Stimulated activated naive CD4-positive, alpha-beta T cell (primary cell): ENCODE measurements around the gene OR4S1.
"Not testable (repeated sequence)": the region's sequence is repeated elsewhere in the genome, so short reads cannot be mapped to it uniquely, and the experiment has no call there.

ENCODE experiments used
- DNase-seq, 6 experiments: peaks; one replicate each; lab custom pipeline; 2025; lab: John Stamatoyannopoulos, UW

The OR4S1 gene, protein sequence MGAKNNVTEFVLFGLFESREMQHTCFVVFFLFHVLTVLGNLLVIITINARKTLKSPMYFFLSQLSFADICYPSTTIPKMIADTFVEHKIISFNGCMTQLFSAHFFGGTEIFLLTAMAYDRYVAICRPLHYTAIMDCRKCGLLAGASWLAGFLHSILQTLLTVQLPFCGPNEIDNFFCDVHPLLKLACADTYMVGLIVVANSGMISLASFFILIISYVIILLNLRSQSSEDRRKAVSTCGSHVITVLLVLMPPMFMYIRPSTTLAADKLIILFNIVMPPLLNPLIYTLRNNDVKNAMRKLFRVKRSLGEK

GRCh38 chr11:48305923-48306322, at the start of gene OR4S1:
Gene OR4S1, plus strand, starts transcription at chr11:48306223. Its CDS starts 0 bp downstream, at chr11:48306223.
- no peak for DNase-seq

- DNase-seq, result no peak
These were observed 44.4 kb upstream of the OR4S1 start for GRCh38 chr11:48261600-48261999.

DNA sequence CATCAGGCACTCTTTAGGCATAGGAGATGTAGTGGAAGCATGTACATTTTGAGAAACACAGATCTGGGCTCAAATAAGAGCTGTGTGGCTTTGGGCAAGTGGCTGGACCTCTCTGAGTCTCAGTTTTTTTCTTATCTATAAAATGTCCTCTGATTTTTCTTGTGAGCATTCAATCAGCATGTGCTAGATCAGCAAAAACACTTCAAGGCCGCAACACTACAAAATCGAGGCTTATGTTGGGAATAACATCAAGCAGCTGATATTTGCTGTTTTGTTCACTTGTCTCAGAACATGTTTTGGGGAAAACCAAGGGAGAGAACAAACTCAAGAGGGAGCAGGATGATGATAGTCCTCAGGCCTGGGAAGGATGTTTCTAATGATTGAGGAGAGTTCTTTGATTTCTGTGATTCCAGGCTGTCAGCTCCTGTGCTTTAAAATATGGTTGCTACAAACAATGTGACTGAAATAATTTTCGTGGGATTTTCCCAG, 42.6 kb upstream of the OR4S1 start, which contains the start of gene OR4X1:
OR4X1 (plus strand) TSS at position 439 of the 489 bp plus-strand sequence; CDS start at position 439, 0 bp downstream.
- DNase-seq, result no peak

GRCh38 chr11:48270621-48271020, 35.4 kb upstream of the OR4S1 start:
- no peak for DNase-seq

DNA sequence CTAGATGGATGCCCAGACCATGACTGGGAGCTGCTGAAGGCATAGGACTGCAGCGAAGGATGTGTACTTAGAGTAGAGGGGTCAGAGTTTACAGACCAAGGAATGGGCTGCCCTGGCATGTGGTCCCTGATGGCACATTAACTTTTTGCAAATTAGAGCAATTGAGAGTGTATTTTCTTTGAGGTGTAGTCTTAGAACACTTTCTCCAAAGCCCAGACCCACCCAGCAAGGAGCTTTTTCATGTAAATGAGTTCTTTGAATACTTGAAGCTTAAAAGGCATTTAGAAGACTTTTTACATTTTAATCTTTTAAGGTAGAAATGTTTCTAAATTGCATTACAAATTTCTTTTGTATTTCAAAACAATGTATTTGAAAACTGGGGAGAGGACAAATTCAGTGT, 33.4 kb upstream of the OR4S1 start:
- no peak for DNase-seq

DNA sequence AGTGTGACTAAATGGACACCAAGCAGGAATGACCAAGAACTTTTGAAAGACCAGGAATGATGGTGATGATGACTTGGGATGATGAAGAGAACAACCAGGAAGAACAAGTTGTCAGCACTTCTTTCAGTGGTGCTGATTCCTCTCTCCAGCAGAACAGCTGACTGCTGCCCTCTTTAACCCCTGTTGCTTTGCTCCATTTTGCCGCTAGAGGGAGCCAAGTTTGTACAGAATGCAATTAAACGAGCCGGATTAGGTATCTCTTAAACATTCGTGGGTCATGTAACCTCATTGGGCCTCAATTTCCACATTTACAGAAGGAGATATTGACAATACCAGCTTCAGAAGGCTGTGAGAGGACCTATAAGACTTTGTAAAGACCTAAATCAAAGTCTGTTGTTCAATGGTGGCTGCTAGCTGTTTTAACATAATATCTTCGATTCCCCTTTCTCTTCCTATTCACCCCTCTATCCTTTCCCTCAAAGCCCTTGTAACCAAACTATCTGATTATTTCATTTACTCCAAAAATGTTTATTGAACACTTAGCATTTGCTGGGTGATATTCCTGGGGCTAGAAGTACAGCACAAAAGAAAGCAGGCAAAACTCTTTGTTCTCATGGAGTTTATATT, 1.9 kb downstream of the OR4S1 start:
- peak; percentile 2 to 64 (median 28) for DNase-seq

- DNase-seq, result not testable (repeated sequence)
These were observed 7.6 kb downstream of the OR4S1 start for GRCh38 chr11:48313590-48313989.

GRCh38 chr11:48319813-48320212, 13.8 kb downstream of the OR4S1 start:
- not testable (repeated sequence) for DNase-seq

GRCh38 chr11:48324620-48325019, 18.6 kb downstream of the OR4S1 start, which contains the start of gene OR4C3:
Gene OR4C3, plus strand, starts transcription at chr11:48324920. Its CDS starts 102 bp downstream, at chr11:48325022.
- not testable (repeated sequence) for DNase-seq

DNA sequence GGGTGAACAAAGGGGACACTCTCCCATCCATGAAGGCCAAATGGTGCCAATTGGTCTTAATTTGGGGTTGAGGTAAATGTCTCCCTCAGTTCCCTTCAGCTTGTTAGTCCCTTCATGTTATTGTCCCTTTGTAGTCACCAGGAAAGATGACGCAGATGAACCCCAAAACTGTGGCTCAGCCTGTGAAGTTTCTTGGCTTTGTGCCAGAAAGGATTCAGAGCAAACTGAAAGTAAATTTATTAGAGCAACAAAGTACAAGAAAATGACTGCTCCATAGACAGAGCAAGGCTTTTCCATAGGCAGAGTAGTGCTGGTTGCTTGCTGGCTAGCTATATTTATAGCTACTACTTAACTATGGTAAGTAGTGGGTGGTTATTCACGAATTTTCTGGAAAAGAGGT, 35.4 kb downstream of the OR4S1 start:
- peak in 2 of 6 experiments; percentile 12 to 26 for DNase-seq

DNA sequence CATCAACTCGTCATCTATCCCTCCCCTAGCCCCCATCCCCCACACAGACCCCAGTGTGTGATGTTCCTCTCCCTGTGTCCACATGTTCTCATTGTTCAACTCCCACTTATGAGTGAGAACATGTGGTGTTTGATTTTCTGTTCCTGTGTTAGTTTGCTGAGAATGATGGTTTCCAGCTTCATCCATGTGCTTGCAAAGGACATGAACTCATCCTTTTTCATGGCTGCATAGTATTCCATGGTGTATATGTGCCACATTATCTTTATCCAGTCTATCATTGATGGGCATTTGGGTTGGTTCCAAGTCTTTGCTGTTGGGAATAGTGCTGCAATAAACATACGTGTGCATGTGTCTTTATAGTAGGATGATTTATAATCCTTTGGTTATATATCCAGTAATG, 36.5 kb downstream of the OR4S1 start:
- DNase-seq, result not testable (repeated sequence)

- peak in 2 of 6 experiments; percentile 3 to 24 for DNase-seq
These were observed 40.3 kb downstream of the OR4S1 start for GRCh38 chr11:48346286-48346685.

GRCh38 chr11:48354013-48354412, 48.0 kb downstream of the OR4S1 start:
- DNase-seq, result no peak

- no peak for DNase-seq
These were observed 48.7 kb downstream of the OR4S1 start for GRCh38 chr11:48354677-48355076.
